Nephron progenitor cell (in vitro differentiated cells): ENCODE results near the gene PCBP3.

Experiments
- DNase-seq: peaks from one replicate; pipeline ENCODE4 v3.0.0; 2021
- H3K27ac Mint-ChIP-seq: 2 replicates; pipeline ENCODE4 v1.8.0; 2021; ENCODE audit warnings: mild to moderate bottlenecking, moderate library complexity, mixed read lengths
- H3K27me3 Mint-ChIP-seq: 2 replicates; pipeline ENCODE4 v1.8.0; 2021; ENCODE audit warnings: mild to moderate bottlenecking, low read depth, mixed read lengths; ENCODE audit not compliant: poor library complexity
- H3K36me3 Mint-ChIP-seq: 2 replicates; pipeline ENCODE4 v1.8.0; 2021; ENCODE audit warnings: low read depth, mixed read lengths
- H3K4me1 Mint-ChIP-seq: 2 replicates; pipeline ENCODE4 v1.8.0; 2021; ENCODE audit warnings: mixed read lengths
- H3K4me3 Mint-ChIP-seq: 2 replicates; pipeline ENCODE4 v1.8.0; 2021; ENCODE audit warnings: mild to moderate bottlenecking, moderate library complexity, mixed read lengths
- H3K9me3 Mint-ChIP-seq: 2 replicates; pipeline ENCODE4 v1.8.0; 2021; ENCODE audit warnings: mild to moderate bottlenecking, moderate library complexity, mixed read lengths
- TF ChIP-seq, protein P1 (sequence below): fragments of 200-600 bp; sonication (generic); IDR thresholded peaks from 2 replicates; pipeline ENCODE4 v1.5.0; 2021; ENCODE audit warnings: antibody characterized with exemption

The PCBP3 gene

DNA sequence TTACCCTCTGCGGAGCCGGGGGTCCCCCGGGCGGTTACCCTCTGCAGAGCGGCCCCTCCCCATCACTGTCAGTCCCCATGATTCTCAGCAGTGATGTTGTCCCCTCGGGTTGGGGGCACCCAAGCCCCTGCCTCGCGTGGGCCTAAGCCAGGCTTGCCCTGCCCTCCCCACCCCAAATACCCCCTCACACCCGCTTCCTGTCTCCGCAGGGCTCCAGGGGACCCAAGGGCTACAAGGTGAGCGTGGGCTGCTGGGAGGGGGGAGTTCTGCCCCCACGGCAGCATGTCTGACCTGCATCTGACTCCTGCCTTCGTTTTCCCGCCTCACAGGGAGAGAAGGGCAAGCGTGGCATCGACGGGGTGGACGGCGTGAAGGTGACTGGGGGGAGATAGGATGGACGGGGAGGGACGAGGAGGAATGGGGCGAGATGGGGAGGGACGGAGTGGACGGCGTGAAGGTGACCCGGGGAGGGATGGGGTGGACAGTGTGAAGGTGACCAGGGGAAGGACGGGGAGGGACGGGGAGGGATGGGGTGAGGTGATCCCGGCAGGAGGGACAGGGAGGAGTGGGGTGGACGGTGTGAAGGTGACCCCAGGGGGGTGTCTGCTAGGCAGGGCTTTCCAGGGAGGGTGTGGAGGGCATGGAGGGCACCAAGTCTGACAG is 346.7 kb downstream of the PCBP3 start:
- H3K36me3 Mint-ChIP-seq = peaks cover 17% of the 10 kb centered on the region
- H3K27me3 Mint-ChIP-seq = peaks cover 1% of the 10 kb centered on the region
- peaks cover 13% of the 10 kb centered on the region for H3K4me1 Mint-ChIP-seq
- H3K27ac Mint-ChIP-seq = no peak overlapping the region
- TF ChIP-seq, protein P1, sequence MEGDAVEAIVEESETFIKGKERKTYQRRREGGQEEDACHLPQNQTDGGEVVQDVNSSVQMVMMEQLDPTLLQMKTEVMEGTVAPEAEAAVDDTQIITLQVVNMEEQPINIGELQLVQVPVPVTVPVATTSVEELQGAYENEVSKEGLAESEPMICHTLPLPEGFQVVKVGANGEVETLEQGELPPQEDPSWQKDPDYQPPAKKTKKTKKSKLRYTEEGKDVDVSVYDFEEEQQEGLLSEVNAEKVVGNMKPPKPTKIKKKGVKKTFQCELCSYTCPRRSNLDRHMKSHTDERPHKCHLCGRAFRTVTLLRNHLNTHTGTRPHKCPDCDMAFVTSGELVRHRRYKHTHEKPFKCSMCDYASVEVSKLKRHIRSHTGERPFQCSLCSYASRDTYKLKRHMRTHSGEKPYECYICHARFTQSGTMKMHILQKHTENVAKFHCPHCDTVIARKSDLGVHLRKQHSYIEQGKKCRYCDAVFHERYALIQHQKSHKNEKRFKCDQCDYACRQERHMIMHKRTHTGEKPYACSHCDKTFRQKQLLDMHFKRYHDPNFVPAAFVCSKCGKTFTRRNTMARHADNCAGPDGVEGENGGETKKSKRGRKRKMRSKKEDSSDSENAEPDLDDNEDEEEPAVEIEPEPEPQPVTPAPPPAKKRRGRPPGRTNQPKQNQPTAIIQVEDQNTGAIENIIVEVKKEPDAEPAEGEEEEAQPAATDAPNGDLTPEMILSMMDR = no peak
- no peak for DNase-seq
- no peak overlapping the region for H3K4me3 Mint-ChIP-seq
- H3K9me3 Mint-ChIP-seq = no peaks in the 10 kb centered on the region

DNA sequence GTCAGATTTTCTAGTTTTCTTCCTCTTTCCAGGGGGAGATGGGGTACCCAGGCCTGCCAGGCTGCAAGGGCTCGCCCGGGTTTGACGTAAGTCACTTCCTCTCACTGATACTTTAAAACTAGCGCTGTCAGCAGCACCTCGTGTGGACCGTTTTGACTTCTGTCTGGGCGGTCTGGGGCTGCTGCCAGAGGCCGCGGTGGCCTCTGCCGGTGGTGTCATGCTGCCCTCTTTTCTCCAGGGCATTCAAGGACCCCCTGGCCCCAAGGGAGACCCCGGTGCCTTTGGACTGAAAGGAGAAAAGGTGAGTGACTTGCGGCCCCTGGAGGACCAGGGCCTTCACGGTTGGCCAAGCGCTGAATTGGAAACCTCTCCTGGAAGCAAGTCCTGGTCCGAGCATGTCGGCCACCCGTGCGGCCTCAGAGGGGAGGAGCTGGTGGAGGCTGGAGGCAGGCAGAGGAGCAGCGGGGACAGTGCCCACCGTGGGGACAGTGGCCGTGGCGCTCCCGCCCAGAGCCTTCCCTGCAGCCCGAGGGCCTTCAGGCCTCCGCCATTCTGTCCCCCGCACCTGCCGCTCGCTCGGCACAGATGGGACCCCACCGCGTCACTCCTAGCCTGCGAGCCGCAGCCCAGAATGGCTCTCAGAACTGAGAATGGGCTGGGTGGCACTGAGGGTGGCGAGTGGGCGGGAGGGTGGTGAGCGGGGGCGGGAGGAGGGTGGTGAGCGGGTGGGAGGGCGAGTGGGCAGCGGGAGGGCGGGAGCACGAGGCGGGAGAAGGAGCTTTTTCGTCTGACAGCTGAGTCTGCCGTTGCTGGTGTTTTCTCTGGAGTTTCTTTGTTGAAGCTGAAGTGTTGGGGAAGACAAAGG is 347.4 kb downstream of the PCBP3 start:
- H3K9me3 Mint-ChIP-seq = no peaks in the 10 kb centered on the region
- peaks cover 11% of the 10 kb centered on the region for H3K4me1 Mint-ChIP-seq
- H3K27ac Mint-ChIP-seq = no peak overlapping the region
- DNase-seq = peak; percentile 16
- TF ChIP-seq, protein P1 = no peak
- peaks cover 14% of the 10 kb centered on the region for H3K36me3 Mint-ChIP-seq
- H3K27me3 Mint-ChIP-seq = no peaks in the 10 kb centered on the region
- no peak overlapping the region for H3K4me3 Mint-ChIP-seq

DNA sequence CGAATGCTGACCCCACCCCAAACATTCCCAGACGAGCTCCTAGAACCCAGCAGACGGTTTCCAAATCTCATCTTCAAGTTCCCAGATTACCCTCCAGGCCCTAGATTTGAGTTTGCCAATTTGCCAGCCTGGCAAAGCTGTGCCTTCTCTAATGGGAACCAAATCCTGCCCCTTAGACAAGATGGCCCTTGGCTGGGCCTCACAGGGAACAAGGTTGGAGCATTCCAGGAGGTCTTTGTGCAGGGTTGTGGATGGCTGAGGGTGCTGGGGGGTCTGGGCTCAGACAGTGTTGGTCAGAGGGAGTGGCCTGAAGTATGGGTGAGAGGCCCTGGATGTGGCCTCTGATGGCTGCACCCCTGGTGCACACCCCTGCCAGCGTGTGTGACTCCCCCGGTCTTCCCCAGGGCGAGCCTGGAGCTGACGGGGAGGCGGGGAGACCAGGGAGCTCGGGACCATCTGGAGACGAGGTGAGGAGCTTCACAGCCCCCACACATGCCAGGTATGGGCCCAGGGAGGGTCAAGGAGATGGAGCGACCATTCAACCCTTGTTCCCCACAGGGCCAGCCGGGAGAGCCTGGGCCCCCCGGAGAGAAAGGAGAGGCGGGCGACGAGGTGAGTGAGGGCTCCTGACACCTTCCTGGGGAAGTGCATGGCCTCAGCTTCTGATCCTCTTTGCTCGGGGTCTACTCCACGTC is 348.2 kb downstream of the PCBP3 start:
- Mint-ChIP-seq H3K36me3 (peaks cover 14% of the 10 kb centered on the region), H3K27me3 (no peaks in the 10 kb centered on the region), H3K9me3 (no peaks in the 10 kb centered on the region), H3K27ac (no peak overlapping the region), H3K4me3 (no peak overlapping the region), H3K4me1 (peaks cover 11% of the 10 kb centered on the region)
- TF ChIP-seq, protein P1 = no peak
- no peak for DNase-seq
